Smooth muscle cell of the coronary artery (primary cell): ENCODE data around the gene AGER. TPM values are rescaled to one million over a fixed set of nuclear protein-coding genes. Genes with fewer than 3 reads are reported as not detected.

Source experiments
- total RNA-seq: library from RNA; depleted of rRNA; stranded (reverse); fragments of >200 nt; gene quantifications from 2 replicates; pipeline ENCODE4 v1.2.3, GENCODE V29; 2014; ENCODE audit warnings: low replicate concordance

The AGER gene
- 0.15 TPM in 1 of 2 replicates, not detected in the other for total RNA-seq

DNA sequence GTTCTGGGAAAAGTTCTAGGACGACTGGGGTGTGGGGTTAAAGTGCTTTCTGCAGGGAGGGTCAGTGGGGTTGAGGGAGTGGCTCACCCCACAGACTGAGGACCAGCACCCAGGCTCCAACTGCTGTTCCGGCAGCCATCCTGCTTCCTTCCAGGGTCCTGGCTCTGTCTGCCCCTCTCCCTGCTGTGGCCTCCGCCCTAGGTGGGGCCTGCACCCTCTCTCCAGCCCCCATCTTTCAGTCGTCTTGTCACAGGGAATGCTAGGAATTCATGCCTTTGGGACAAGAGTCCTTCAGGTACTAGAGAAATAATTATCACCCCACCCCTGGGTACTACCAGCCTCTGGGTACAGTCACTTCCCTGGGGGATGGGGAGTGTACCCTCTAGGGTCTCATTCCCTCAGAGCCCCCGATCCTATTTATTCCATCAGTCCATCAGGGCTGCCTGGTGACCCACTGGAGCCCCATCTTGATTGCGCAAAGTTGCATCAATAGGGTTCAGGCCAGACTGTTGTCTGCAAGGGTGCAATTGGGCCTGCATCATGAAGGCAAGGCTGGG lies at the start of gene AGER:
AGER (minus strand) TSS at position 170 of the 557 bp plus-strand sequence; CDS start at position 139, 31 bp downstream.

DNA sequence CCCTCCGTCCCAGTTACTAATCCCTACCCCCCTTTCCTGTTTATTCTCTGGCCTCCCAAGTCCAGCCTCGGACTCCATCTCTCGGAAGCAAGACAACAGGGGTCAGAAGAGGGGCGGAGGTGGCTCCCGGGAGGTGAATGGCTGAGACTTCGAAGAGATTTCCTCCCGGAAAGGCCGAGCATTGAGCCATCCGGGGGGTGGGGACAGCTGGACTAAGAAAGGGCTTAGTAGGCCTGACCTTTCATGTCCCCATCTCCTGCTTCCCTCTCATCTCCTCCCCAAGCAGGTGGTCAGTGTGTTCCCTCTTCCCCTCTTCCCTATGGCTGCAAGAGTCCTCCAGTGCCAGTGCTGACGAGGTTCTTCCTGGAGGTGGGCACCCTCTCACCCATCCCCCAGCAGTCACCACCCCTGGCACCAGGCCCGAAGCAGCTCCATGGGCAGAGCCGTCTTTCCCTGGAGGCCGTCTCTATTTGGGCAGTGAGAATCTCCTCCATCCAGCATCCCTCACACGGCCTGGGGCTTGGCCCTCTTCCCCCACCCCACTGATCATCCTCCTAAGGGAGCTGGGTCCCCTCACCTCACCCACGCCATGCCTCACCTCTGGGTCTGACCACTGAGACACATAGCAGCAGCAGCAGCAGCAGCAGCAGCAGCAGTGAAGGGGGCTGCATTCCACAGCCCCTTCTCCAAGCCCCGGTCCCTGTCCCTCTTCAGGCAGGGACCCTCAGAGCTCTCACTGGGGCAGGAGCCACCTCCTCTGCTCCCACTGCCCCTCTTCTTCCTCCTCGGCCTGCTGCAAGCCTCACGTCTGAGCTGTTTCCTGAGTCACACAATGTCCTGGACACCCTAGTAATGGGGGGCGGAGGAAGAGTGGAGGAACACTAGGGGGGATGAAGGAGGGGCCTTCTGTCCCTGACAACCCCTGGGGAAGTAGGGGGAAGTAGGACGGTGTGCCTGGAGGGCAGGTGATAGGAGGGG lies 39.5 kb upstream of the AGER start, which contains the start of gene NOTCH4:
NOTCH4 (minus strand) TSS at position 810 of the 978 bp plus-strand sequence; CDS start at position 671, 139 bp downstream.

GRCh38 chr6:32192608-32193039 lies 8.6 kb upstream of the AGER start, which contains the start of gene GPSM3:
Gene GPSM3 (minus strand): TSS chr6:32192643. CDS start chr6:32192513, 130 bp downstream.

GRCh38 chr6:32190054-32190851 lies 6.2 kb upstream of the AGER start, which contains the start of gene PBX2:
Gene PBX2 (minus strand): TSS chr6:32190202. CDS start chr6:32189915, 287 bp downstream.

GRCh38 chr6:32177788-32178546 lies 6.1 kb downstream of the AGER start, which contains the start of gene RNF5:
Gene RNF5 (plus strand): TSS chr6:32178405. CDS start chr6:32178512, 107 bp downstream.

DNA sequence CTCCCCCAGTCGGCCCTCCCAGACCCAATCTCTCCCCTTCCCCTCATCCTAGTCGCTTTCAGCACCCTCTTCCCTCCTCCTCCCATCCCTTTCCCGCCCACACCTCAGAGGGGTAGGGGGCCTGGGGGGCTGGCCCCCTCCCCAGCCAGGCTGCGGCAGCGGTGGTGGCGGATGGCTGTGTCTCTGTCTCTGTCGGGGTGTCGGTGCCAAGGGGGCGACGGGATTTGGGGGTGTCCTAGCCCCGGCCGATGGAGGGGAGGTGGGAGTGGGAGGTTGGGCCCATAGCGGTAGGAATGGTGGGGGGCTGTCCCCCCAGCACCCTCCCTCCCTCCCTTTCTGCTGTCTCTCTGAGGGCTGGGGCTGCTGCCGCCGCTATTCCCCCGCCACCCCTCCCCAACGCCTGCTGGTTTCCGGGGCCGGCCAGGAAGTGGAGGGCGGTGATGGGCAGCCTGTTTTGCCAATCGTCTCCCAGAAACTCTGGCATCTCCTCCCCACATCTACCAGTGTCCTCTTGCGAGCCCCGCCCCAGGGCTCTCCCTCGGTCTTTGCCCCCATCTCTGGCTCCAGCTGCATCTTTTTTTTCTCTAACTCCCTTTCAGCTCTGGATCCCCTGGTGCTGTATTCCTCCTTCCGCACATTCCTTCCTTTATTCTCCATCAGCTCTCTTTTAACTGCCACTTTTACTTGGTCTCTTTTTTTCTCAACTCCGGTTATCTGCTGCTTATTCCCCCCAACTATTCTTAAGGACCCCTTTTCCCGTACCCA lies 8.2 kb downstream of the AGER start, which contains the start of gene AGPAT1:
AGPAT1 (minus strand) TSS at position 374 of the 765 bp plus-strand sequence. CDS start 4,588 bp downstream, outside the sequence.

GRCh38 chr6:32164295-32164694 lies 19.8 kb downstream of the AGER start, which contains the start of gene EGFL8:
Gene EGFL8 (plus strand): TSS chr6:32164595. CDS start chr6:32166166, 1,571 bp downstream.

GRCh38 chr6:32153564-32154513 lies 30.2 kb downstream of the AGER start, which contains the start of gene PPT2:
Gene PPT2 (plus strand): TSS chr6:32154141. CDS start chr6:32154595, 454 bp downstream.

GRCh38 chr6:32151863-32152768 lies 31.9 kb downstream of the AGER start, which contains the start of gene PRRT1:
Gene PRRT1 (minus strand): TSS chr6:32151939. CDS start chr6:32151827, 112 bp downstream.

Other genes with a start within 250 kb of the AGER start
- gene CFB, start 238.2 kb downstream of the AGER start, total RNA-seq, result 15.0 and 108 TPM in 2 replicates
- gene NELFE, start 225.3 kb downstream of the AGER start, total RNA-seq, result 77.8 and 109 TPM in 2 replicates
- gene SKIC2, start 225.1 kb downstream of the AGER start, total RNA-seq, result 48.6 and 68.8 TPM in 2 replicates
- 6.9 and 12.9 TPM in 2 replicates for gene DXO, start 212.1 kb downstream of the AGER start, total RNA-seq
- gene C4A, start 202.2 kb downstream of the AGER start, total RNA-seq, result 3.7 and 23.1 TPM in 2 replicates
- 3.2 and 24.0 TPM in 2 replicates for gene C4B, start 169.5 kb downstream of the AGER start, total RNA-seq
- gene CYP21A2, start 145.8 kb downstream of the AGER start, total RNA-seq, result 0.08 TPM in 1 of 2 replicates, not detected in the other
- gene TNXB, start 74.9 kb downstream of the AGER start, total RNA-seq, result 1.1 and 55.9 TPM in 2 replicates
- 8.6 and 11.2 TPM in 2 replicates for gene ATF6B, start 56.0 kb downstream of the AGER start, total RNA-seq
- gene FKBPL, start 54.0 kb downstream of the AGER start, total RNA-seq, result 5.1 TPM in 2 replicates
- gene PRRT1, start 32.3 kb downstream of the AGER start, total RNA-seq, result 0.08 and 0.12 TPM in 2 replicates
- 16.5 and 38.4 TPM in 2 replicates for gene PPT2, start 30.1 kb downstream of the AGER start, total RNA-seq
- 0.75 and 3.5 TPM in 2 replicates for gene EGFL8, start 19.7 kb downstream of the AGER start, total RNA-seq
- gene AGPAT1, start 8.2 kb downstream of the AGER start, total RNA-seq, result 16.8 and 18.8 TPM in 2 replicates
- 29.3 and 31.0 TPM in 2 replicates for gene RNF5, start 5.8 kb downstream of the AGER start, total RNA-seq
- gene PBX2, start 5.9 kb upstream of the AGER start, total RNA-seq, result 19.5 and 24.7 TPM in 2 replicates
- gene GPSM3, start 8.4 kb upstream of the AGER start, total RNA-seq, result 0.35 and 1.4 TPM in 2 replicates
- gene NOTCH4, start 39.8 kb upstream of the AGER start, total RNA-seq, result 0.82 and 1.5 TPM in 2 replicates
- not detected in 2 replicates for gene TSBP1, start 187.7 kb upstream of the AGER start, total RNA-seq
- gene BTNL2, start 222.9 kb upstream of the AGER start, total RNA-seq, result 0.12 TPM in 1 of 2 replicates, not detected in the other